Liver (tissue), 9 donors: ENCODE results near the gene CTXND2. TPM values are rescaled to one million over a fixed set of nuclear protein-coding genes. Genes with fewer than 3 reads are reported as not detected.
"Not testable (repeated sequence)": the region's sequence is repeated elsewhere in the genome, so short reads cannot be mapped to it uniquely, and the experiment has no call there.

Experiments used
- DNase-seq: peaks from one replicate; pipeline ENCODE4 v3.0.0-alpha.2; 2017; ENCODE audit warnings: low spot score
- H3K27ac ChIP-seq, 2 donors: one replicate each; pipeline ENCODE4 v1.7.0; 2013; ENCODE audit warnings: inconsistent platforms in 2 of 2, low read length in 2 of 2, control low read depth in 1 of 2, low read depth in 1 of 2, mild to moderate bottlenecking in 1 of 2
- H3K27me3 ChIP-seq, 4 donors: one replicate each; pipeline versions ENCODE4 v1.6.1 to v1.7.0; 2013; ENCODE audit warnings: low read length in 3 of 4, inconsistent platforms in 1 of 4, mild to moderate bottlenecking in 1 of 4, moderate library complexity in 1 of 4; ENCODE audit not compliant: control insufficient read depth in 4 of 4, insufficient read depth in 4 of 4
- H3K36me3 ChIP-seq, 4 donors: one replicate each; pipeline versions ENCODE4 v1.6.1 to v1.7.0; 2013; ENCODE audit warnings: low read length in 3 of 4, mild to moderate bottlenecking in 3 of 4, low read depth in 1 of 4, moderate library complexity in 1 of 4; ENCODE audit not compliant: control insufficient read depth in 4 of 4, insufficient read depth in 3 of 4
- H3K4me1 ChIP-seq, 4 donors: one replicate each; pipeline versions ENCODE4 v1.6.1 to v1.7.0; 2013; ENCODE audit warnings: low read length in 3 of 4, mild to moderate bottlenecking in 3 of 4, moderate library complexity in 1 of 4; ENCODE audit not compliant: control insufficient read depth in 4 of 4, insufficient read depth in 4 of 4
- H3K4me3 ChIP-seq, 3 donors: one replicate each; pipeline versions ENCODE4 v1.6.1 to v1.7.0; 2013; ENCODE audit warnings: low read length in 3 of 3, control low read depth in 1 of 3, low read depth in 1 of 3, mild to moderate bottlenecking in 1 of 3
- H3K9ac ChIP-seq, 2 donors: one replicate each; pipeline ENCODE4 v1.7.0; 2013; ENCODE audit warnings: low read length in 2 of 2, mild to moderate bottlenecking in 2 of 2, moderate library complexity in 2 of 2, control low read depth in 1 of 2, low read depth in 1 of 2
- H3K9me3 ChIP-seq, 4 donors: one replicate each; pipeline versions ENCODE4 v1.6.1 to v1.7.0; 2013; ENCODE audit warnings: low read length in 3 of 4; ENCODE audit not compliant: control insufficient read depth in 4 of 4
- EGR1 ChIP-seq, 2 donors: IDR thresholded peaks; 2 replicates each; pipeline ENCODE4 v1.6.1; 2016 to 2018; ENCODE audit warnings: antibody characterized with exemption in 2 of 2, low read depth in 2 of 2
- FOXA1 ChIP-seq: IDR thresholded peaks from 2 replicates; pipeline ENCODE4 v1.6.1; 2016; ENCODE audit warnings: antibody characterized with exemption
- GABPA ChIP-seq, 2 donors: IDR thresholded peaks in 1 of 2; conservative IDR thresholded peaks in 1 of 2; 2 replicates each; pipeline ENCODE4 v1.6.1; 2016; ENCODE audit warnings: antibody characterized with exemption in 2 of 2, mild to moderate bottlenecking in 1 of 2, moderate library complexity in 1 of 2
- HNF4G ChIP-seq: IDR thresholded peaks from 2 replicates; pipeline ENCODE4 v1.6.1; 2016; ENCODE audit warnings: antibody characterized with exemption
- RXRA ChIP-seq, 2 donors: IDR thresholded peaks; 2 replicates each; pipeline ENCODE4 v1.6.1; 2017 to 2018; ENCODE audit warnings: antibody characterized with exemption in 2 of 2, mild to moderate bottlenecking in 1 of 2
- SP1 ChIP-seq: IDR thresholded peaks from 2 replicates; pipeline ENCODE4 v1.6.1; 2018; ENCODE audit warnings: antibody characterized with exemption, mild to moderate bottlenecking
- TAF1 ChIP-seq: conservative IDR thresholded peaks from 2 replicates; pipeline ENCODE4 v1.6.1; 2016; ENCODE audit warnings: antibody characterized with exemption, mild to moderate bottlenecking
- YY1 ChIP-seq: IDR thresholded peaks from 2 replicates; pipeline ENCODE4 v1.6.1; 2016; ENCODE audit warnings: antibody characterized with exemption, mild to moderate bottlenecking
- WGBS: extraction: QIAGEN DNeasy Blood & Tissue Kit; methylation state at CpG from one replicate; pipeline ENCODE4 v1.1.7; 2013; 5-methylcytosine and 5-hydroxymethylcytosine counted together
- polyA plus RNA-seq, 2 donors: library from polyadenylated mRNA; stranded (reverse) in 1 of 2; unstranded in 1 of 2; fragments of 200-250 nt in 1 of 2; fragments of >200 nt in 1 of 2; fragmentation: Nextera tagmentation in 1 of 2; extraction: Ambion mirVana in 1 of 2; gene quantifications; one replicate each; pipeline versions ENCODE4 v1.2.1 to v1.2.3, GENCODE V29; 2013 to 2015
- total RNA-seq, 2 donors: library from RNA; depleted of rRNA; stranded (reverse); fragments of >200 nt; gene quantifications; one replicate each; pipeline ENCODE4 v1.2.3, GENCODE V29; 2014
- TF ChIP-seq, protein P1 (sequence below): IDR thresholded peaks from 2 replicates; pipeline ENCODE4 v1.6.1; 2016; ENCODE audit warnings: antibody characterized with exemption
- TF ChIP-seq, protein P2 (sequence below): fragments of 150-350 bp; IDR thresholded peaks from 2 replicates; pipeline ENCODE4 v1.5.1; 2017; ENCODE audit warnings: improper control_type of control experiment, low read depth, low read length; ENCODE audit not compliant: missing input control
- donor health status: healthy.
- donor health status: healthy.
- donor health status: healthy.
- donor health status: healthy.
- donor health status: healthy.

The CTXND2 gene
- total and polyA plus RNA-seq, 4 donors: not detected

DNA sequence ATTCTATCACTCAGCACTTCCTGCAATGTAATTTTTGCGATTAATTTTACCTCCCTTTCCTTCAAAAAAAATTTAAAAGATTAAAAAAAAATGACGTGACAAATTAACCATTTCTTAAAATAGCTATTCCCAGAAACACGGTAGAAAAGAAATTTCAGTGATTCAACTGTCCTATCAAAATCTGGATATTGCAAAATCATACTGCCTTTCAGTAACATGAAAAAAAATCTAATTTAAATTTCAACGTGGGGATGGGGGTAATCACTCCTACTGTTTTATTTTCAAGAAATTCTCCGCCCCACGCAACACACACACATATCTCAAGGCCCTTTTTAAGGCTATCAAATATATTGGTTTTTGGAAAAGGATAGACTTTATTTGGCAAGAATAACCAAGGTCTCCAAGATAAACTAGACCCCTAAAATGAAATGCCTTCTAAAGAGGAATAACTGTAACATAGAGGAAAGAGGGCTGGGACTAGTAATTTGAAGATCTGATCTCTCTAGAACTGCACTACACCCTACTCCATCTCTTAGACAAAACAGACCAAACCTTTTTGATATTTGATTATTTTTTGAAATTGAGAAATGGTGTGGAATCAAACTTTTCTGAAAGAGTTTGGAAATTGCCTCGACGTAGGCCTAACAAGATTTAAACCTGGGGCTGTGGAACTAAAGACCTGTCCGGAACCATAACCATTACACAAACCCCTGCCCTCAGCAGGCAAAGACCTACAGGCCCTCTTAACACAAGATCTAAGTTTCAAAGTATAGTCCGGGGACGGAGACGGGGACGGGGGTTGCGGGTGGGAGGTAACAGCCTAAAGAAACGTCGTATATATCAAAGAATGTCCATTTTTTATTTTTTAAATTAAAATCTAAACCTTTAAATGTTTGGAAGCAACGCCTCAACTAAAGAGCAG, 11.5 kb upstream of the CTXND2 start:
- Histone ChIP-seq H3K4me1 (peaks cover 0 to 17% (median 8%) of the 10 kb centered on the region in 4 donors), H3K9me3 (no peaks in the 10 kb centered on the region), H3K27me3 (no peaks in the 10 kb centered on the region), H3K36me3 (no peaks in the 10 kb centered on the region), H3K27ac (peak overlapping the region; percentile 77 to 96), H3K9ac (peak overlapping the region; percentile 91 to 98), H3K4me3 (peak overlapping the region; percentile 72 to 96 (median 88))
- DNase-seq: peak; percentile 50
- TF ChIP-seq EGR1 (IDR thresholded peaks at IDR 0.05; ENCODE audit: low read depth in 2 of 2) (peak in 1 of 2 donors; percentile 6), HNF4G (no peak)
- WGBS: 4% methylated on average over 17 of the region's 17 CpGs

DNA sequence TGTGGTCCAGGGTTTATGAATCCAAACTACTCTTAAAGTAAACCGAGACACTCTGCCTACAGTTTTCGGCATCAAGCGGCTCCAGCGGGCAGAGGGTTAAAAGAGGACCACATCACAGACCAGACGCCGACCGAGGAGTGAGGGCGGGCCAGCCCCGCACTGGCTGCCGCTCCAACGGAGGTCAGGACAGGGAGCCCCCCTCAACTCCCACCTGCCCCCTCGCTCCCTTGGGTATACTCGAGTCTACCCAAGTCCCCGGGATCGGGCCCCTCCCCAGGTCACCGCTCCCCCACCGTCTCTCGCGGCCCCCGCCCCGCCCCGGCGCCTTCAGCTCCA, 10.8 kb upstream of the CTXND2 start:
- Histone ChIP-seq H3K4me1 (peaks cover under 1 to 19% (median 8%) of the 10 kb centered on the region in 4 donors), H3K4me3 (peak overlapping the region; percentile 72 to 96 (median 88)), H3K9ac (peak overlapping the region; percentile 91 to 98), H3K9me3 (no peaks in the 10 kb centered on the region), H3K27ac (peak overlapping the region; percentile 77 to 96), H3K27me3 (no peaks in the 10 kb centered on the region), H3K36me3 (no peaks in the 10 kb centered on the region)
- under 1% methylated on average over 23 of the region's 23 CpGs for WGBS
- DNase-seq: no peak
- TF ChIP-seq, protein P1, sequence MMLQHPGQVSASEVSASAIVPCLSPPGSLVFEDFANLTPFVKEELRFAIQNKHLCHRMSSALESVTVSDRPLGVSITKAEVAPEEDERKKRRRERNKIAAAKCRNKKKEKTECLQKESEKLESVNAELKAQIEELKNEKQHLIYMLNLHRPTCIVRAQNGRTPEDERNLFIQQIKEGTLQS: no peak
- TF ChIP-seq, protein P2, sequence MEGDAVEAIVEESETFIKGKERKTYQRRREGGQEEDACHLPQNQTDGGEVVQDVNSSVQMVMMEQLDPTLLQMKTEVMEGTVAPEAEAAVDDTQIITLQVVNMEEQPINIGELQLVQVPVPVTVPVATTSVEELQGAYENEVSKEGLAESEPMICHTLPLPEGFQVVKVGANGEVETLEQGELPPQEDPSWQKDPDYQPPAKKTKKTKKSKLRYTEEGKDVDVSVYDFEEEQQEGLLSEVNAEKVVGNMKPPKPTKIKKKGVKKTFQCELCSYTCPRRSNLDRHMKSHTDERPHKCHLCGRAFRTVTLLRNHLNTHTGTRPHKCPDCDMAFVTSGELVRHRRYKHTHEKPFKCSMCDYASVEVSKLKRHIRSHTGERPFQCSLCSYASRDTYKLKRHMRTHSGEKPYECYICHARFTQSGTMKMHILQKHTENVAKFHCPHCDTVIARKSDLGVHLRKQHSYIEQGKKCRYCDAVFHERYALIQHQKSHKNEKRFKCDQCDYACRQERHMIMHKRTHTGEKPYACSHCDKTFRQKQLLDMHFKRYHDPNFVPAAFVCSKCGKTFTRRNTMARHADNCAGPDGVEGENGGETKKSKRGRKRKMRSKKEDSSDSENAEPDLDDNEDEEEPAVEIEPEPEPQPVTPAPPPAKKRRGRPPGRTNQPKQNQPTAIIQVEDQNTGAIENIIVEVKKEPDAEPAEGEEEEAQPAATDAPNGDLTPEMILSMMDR: no peak
- no peak for TF ChIP-seq SP1
- no peak for TF ChIP-seq GABPA (IDR thresholded peaks at IDR 0.05 in 1 of 2, conservative IDR thresholded peaks at IDR 0.05 in 1 of 2)
- TF ChIP-seq EGR1 (IDR thresholded peaks at IDR 0.05; ENCODE audit: low read depth in 2 of 2): no peak
- no peak for TF ChIP-seq RXRA (IDR thresholded peaks at IDR 0.05)
- no peak for TF ChIP-seq YY1
- TF ChIP-seq HNF4G: no peak
- no peak for TF ChIP-seq TAF1
- TF ChIP-seq FOXA1: no peak

DNA sequence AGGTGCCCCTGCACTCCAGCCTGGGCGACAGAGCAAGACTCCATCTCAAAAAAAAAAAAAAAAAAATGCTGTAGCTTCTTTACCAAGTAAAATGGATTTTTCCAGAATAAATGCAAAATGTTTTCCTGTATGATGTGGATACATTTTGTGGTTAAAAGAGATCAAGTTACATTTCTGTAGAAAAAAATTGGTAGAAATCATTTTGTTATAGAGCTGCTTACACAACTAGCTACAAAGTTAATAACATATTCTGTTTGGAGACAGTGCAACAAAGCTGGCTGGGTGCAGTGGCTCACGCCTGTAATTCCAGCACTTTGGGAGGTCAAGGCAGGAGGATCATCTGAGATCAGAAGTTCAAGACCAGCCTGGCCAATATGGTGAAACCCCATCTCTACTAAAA, 8.0 kb upstream of the CTXND2 start:
- H3K9me3 ChIP-seq, DNase-seq, H3K27ac ChIP-seq, H3K27me3 ChIP-seq, H3K36me3 ChIP-seq, H3K9ac ChIP-seq, H3K4me3 ChIP-seq: not testable (repeated sequence)
- peaks cover 5 to 24% (median 15%) of the 10 kb centered on the region in 4 donors for H3K4me1 ChIP-seq
- 88% methylated on average over 2 of the region's 2 CpGs for WGBS
